ENCODE results near the gene ACSL1.
"Not testable (repeated sequence)": the region's sequence is repeated elsewhere in the genome, so short reads cannot be mapped to it uniquely, and the experiment has no call there.

The ACSL1 gene

DNA sequence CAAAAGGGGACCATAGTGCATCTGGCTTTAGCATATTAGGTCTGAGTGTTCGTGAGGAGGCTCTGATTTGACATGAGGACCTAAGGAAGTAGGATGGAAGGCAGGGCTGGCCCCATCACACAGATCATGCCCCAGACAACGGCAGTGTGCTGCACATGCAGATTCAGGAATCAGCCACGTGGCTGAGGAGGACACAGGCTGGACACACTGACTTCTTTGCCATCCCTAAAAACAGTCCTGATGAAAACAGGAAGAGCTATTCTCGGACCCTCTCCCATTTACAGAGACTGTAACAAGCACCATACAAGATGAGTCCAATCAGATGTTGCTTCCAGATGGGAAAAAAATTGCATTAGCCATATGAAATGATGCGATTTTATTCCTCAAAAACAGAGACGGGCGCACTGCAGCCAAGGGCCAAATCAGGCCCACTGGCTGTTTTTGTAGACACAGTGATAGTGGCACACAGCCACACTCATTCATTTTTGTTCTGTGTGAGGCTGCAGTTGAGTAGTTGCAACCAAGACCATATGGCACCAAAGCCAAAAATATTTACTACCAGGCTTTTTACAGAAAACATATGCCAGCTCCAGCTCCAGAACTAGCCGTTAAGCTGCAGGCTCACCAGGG is 41.0 kb downstream of the ACSL1 start:
- no peak for DNase-seq

GRCh38 chr4:184782731-184783373 is 42.9 kb downstream of the ACSL1 start:
- no peak for DNase-seq

DNA sequence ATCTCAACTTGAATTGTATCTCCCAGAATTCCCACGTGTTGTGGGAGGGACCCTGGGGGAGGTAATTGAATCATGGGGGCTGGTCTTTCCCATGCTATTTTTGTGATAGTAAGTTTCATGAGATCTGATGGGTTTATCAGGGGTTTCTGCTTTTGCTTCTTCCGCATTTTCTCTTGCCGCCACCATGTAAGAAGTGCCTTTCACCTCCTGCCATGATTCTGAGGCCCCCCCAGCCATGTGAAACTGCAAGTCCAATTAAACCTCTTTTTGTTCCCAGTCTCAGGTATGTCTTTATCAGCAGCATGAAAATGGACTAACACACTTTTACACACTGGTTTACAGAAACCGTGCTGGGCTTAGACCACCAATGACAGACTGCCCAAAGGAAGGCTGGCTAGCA is 46.6 kb downstream of the ACSL1 start:
- DNase-seq = not testable (repeated sequence)

- no peak for DNase-seq
Observed at GRCh38 chr4:184778325-184778724, 47.4 kb downstream of the ACSL1 start.

- DNase-seq = no peak
Observed at GRCh38 chr4:184776821-184777220, 48.9 kb downstream of the ACSL1 start.

DNA sequence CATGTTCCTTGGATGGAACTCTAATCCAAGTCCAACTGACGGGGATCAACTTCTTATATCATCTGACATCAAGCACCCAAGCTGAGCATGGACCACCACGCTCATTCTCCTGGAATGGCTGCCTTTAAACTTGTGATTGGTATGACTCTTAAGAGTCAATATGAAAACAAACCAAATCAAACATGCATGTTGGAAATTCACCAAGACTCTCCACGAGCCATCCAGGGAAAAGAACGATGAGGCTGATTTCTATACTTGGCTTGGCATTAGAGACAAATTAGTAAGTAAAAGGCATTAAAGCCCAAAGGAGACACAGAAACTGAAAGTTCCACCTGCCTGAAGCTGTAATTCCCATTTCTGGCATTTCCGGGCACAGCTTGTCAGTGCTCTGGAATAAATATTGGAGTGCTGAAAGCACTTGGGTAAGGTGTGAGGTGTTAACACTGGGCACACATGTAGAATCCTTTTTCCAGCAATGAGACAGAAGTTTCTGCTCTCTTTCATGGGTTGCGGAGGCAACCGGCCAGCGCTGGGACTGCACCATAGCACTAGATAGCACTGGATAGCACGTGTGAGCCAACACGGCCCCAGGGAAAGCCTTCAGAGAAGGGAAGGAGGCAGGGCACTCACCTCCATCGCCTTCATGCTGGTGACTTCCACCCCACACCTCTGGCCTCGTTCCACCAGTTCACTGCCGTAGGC is 49.8 kb downstream of the ACSL1 start:
- DNase-seq = no peak

GRCh38 chr4:184774152-184774551 is 51.6 kb downstream of the ACSL1 start:
- DNase-seq = no peak

DNA sequence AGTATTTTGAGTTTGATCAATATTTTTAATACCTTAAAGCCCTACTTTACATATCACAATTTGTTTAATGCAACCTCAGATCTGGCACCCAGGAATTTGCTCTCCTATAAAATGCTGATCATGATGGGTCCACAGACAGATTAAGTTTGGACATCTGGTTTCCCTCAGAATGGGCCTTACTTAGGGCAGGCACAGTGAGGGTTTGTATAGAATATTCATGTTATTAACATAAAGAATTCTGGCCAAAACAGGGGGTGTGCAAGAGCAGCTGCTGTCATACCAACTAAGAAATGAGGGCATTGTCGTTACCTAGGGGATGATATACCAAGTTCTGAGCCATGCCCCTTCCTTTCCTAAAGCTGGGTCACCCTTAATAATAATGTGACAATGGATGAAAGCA is 54.4 kb downstream of the ACSL1 start:
- no peak for DNase-seq

- no peak for DNase-seq
Observed at GRCh38 chr4:184769141-184769765, 56.5 kb downstream of the ACSL1 start.

GRCh38 chr4:184768296-184768695 is 57.5 kb downstream of the ACSL1 start:
- no peak for DNase-seq

GRCh38 chr4:184766446-184766845 is 59.3 kb downstream of the ACSL1 start:
- no peak for DNase-seq

DNA sequence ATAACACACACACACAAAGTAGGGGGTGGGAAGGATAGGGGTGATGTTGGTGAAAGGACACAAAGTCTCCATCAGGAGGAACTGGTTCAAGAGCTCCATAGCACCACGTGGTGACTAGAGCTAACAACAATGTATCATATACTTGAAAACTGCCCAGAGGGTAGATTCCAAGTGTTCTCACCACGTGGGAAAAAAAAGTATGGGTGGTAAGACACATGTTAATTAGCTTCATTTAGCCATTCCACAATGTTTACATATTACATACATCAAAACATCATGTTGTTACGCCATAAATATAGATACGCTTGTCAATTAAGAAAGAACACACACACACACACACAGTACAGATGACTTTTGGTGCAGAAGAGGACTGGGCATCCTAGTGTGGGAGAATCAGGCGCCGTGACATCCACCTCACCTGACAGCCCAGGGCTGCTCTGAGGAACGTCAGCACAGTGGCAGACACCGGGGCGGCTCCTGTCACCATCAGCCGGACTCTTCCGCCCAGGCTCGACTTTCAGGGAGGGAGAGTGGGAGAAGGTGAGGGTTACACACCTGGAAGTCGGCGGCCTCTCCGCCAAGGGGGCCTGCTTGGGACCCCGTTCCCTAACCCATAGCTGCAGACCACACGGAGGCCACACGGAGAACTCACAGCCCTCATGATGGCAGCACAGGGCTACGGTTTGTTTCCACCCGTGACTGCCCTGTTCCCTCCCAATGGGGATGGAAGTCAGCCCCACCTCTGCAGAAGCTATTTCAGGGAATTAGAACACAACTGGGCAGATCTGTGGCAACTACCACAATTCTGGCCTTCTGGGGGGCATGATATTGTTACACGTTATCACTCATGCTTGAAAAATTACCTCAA is 60.1 kb downstream of the ACSL1 start:
- no peak for DNase-seq

- DNase-seq = no peak
Observed at GRCh38 chr4:184764601-184765000, 61.2 kb downstream of the ACSL1 start.

- peak; percentile 76 for DNase-seq
Observed at GRCh38 chr4:184763150-184763780, 62.5 kb downstream of the ACSL1 start.

- DNase-seq = no peak
Observed at GRCh38 chr4:184762100-184762499, 63.7 kb downstream of the ACSL1 start.

- DNase-seq = no peak
Observed at GRCh38 chr4:184760681-184761080, 65.1 kb downstream of the ACSL1 start.

DNA sequence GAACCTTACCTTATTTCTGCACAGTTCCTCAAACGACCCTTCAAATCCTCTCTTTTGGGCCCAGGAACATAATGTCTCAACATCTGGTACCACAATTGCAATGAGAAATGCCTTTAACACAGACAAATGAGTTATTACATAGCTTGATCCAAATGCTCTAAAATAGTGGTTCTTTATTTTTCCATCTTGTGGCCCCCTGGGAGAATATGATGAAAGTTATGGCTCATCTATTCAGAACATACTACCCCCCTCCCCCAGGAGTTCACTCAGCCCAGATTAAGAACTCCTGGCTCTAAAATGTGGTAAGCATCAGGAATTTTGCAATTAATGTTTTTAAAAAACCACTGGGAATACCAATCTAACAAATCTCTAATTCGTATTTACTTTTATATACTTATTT is 68.0 kb downstream of the ACSL1 start:
- no peak for DNase-seq

GRCh38 chr4:184756399-184756798 is 69.4 kb downstream of the ACSL1 start:
- DNase-seq = no peak

DNA sequence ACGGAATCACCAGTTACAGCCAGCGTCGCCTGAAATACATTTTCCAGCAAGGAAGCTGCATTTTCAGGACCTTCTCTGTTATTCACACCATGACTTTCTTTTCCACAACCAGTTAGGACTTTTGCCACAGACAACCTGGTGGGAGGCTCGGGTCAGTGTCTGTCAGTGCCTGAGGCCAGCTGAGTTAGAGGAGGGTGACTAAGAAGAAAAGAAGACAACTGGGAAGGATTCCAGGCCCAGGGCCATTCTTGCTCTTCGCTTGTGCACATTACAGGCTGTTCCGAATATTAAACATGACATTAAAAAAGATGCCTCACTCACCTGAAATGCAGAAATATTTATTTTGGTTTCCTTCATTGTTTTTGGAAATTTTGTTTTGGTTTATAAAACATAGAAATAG is 70.5 kb downstream of the ACSL1 start:
- DNase-seq = no peak

- no peak for DNase-seq
Observed at GRCh38 chr4:184752496-184753275, 73.1 kb downstream of the ACSL1 start.

- no peak for DNase-seq
Observed at GRCh38 chr4:184751585-184751956, 74.2 kb downstream of the ACSL1 start.

Measured in right forelimb (tissue), 1 donor.